Thyroid gland (tissue), 4 donors: ENCODE data around the gene CAMTA1.

ENCODE experiments used
- POLR2A ChIP-seq, 2 donors: fragments of 450-650 bp; IDR thresholded peaks; one replicate each; pipeline ENCODE4 v1.6.1; 2017; ENCODE audit warnings: antibody characterized with exemption in 2 of 2, mild to moderate bottlenecking in 2 of 2, moderate library complexity in 1 of 2
- TF ChIP-seq, protein P1 (sequence below), 6 experiments: fragments of 200-600 bp in 3 of 6; fragments of 450-650 bp in 3 of 6; sonication (generic) in 3 of 6; IDR thresholded peaks; one replicate each; pipeline ENCODE4 v1.5.1; 2016 to 2019; ENCODE audit warnings: antibody characterized with exemption in 6 of 6, mild to moderate bottlenecking in 2 of 6, inconsistent platforms in 1 of 6, moderate library complexity in 1 of 6

GRCh38 chr1:7447736-7448135 is 662.5 kb downstream of the CAMTA1 start:
- TF ChIP-seq, protein P1, sequence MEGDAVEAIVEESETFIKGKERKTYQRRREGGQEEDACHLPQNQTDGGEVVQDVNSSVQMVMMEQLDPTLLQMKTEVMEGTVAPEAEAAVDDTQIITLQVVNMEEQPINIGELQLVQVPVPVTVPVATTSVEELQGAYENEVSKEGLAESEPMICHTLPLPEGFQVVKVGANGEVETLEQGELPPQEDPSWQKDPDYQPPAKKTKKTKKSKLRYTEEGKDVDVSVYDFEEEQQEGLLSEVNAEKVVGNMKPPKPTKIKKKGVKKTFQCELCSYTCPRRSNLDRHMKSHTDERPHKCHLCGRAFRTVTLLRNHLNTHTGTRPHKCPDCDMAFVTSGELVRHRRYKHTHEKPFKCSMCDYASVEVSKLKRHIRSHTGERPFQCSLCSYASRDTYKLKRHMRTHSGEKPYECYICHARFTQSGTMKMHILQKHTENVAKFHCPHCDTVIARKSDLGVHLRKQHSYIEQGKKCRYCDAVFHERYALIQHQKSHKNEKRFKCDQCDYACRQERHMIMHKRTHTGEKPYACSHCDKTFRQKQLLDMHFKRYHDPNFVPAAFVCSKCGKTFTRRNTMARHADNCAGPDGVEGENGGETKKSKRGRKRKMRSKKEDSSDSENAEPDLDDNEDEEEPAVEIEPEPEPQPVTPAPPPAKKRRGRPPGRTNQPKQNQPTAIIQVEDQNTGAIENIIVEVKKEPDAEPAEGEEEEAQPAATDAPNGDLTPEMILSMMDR (IDR thresholded peaks at IDR 0.05) = no peak
- peak in 1 of 2 donors; percentile 5 for TF ChIP-seq POLR2A (IDR thresholded peaks at IDR 0.05)
